ENCODE data around the gene NHERF2. TPM values are rescaled to one million over a fixed set of nuclear protein-coding genes. Genes with fewer than 3 reads are reported as not detected.
"Not testable (repeated sequence)": the region's sequence is repeated elsewhere in the genome, so short reads cannot be mapped to it uniquely, and the experiment has no call there.

The NHERF2 gene
- total and polyA plus RNA-seq, 2 of the 4 experiments (the other 2 are of a cell fraction): 18.6 to 77.8 TPM

DNA sequence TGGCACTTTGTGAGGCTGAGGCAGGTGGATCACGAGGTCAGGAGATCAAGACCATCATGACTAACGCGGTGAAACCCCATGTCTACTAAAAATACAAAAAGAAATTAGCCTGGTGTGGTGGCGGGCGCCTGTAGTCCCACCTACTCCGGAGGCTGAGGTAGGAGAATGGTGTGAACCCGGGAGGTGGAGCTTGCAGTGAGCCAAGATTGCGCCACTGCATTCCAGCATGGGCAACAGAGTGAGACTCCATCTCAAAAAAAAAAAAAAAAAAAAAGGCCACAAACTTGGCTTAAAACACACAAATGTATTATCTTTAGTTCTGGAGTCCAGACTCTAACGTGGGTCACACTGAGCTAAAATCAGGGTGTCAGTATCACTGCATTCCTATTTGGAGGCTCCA is 15.0 kb upstream of the NHERF2 start:
- peaks cover 21% of the 10 kb centered on the region for H3K4me1 ChIP-seq (ENCODE audit: control insufficient read depth, insufficient read depth, low read length)
- H3K4me3 ChIP-seq (ENCODE audit: insufficient read depth, low read depth, low read length); in situ Hi-C loops (cut with MboI; ENCODE audit: low sequenced_read_pairs); H3K23ac ChIP-seq (ENCODE audit: low read depth, low read length); DNase-seq; H2BK5ac ChIP-seq (ENCODE audit: low read depth, low read length, poor library complexity, severe bottlenecking); H3K9ac ChIP-seq (ENCODE audit: low read depth, low read length); POLR2A ChIA-PET (ENCODE audit: unreplicated experiment); H2AFZ ChIP-seq (replicated peaks; ENCODE audit: low read length, poor library complexity); H3K56ac ChIP-seq (ENCODE audit: extremely low read depth, insufficient read depth, low read length); intact Hi-C loops (cut with micrococcal nuclease); H2AK5ac ChIP-seq (ENCODE audit: low read depth, low read length); H2AK9ac ChIP-seq (replicated peaks; ENCODE audit: low read depth, low read length, poor library complexity); H3K4ac ChIP-seq (ENCODE audit: low read depth, low read length); H3K36me3 ChIP-seq (ENCODE audit: control insufficient read depth, insufficient read depth, low read length); H3K27ac ChIP-seq (ENCODE audit: insufficient read depth, low read length); H3K9me3 ChIP-seq (ENCODE audit: control insufficient read depth, insufficient read depth, low read length); H2BK20ac ChIP-seq (ENCODE audit: low read depth, low read length); H3K18ac ChIP-seq (ENCODE audit: low read depth, low read length); BruUV-seq (replicated peaks); dilution Hi-C loops (cut with HindIII; ENCODE audit: low sequenced_read_pairs, unreplicated experiment); H4K91ac ChIP-seq (ENCODE audit: insufficient read depth, low read depth, low read length); H3K27me3 ChIP-seq (ENCODE audit: control insufficient read depth, insufficient read depth, low read length); H3K4me2 ChIP-seq (ENCODE audit: low read depth, low read length); H2BK120ac ChIP-seq (ENCODE audit: low read depth, low read length); H3K14ac ChIP-seq (replicated peaks; ENCODE audit: low read depth, low read length); H2BK15ac ChIP-seq (ENCODE audit: low read depth, low read length); H4K8ac ChIP-seq (ENCODE audit: low read depth in 2 of 2, low read length in 2 of 2); H4K5ac ChIP-seq (ENCODE audit: low read depth, low read length); ATAC-seq (ENCODE audit: low read depth): not testable (repeated sequence)
- TF ChIP-seq CEBPB (IDR thresholded peaks at IDR 0.05; ENCODE audit: low read depth, low read length): 0 out of 2 replicates have a peak, but pooled peaks have one; percentile 5
- peaks cover 24% of the 10 kb centered on the region for H4K20me1 ChIP-seq (ENCODE audit: insufficient read depth, low read length)
- CTCF ChIA-PET: interaction anchor here (1.0 kb wide), 1 partner anchor 129 kb away, joined by 5 read pairs; no protein-coding TSS in a partner anchor
- H3K79me1 ChIP-seq (ENCODE audit: low read depth in 1 of 2, low read length in 2 of 2): peaks cover 9 to 37% of the 10 kb centered on the region in 2 experiments; a peak in 3 of 4 replicates
- 43% methylated on average over 1 of the region's 9 CpGs; no CpG with 5 or more reads in 1 of the 2 experiments for WGBS, 2 experiments (ENCODE audit: extremely low coverage in 2 of 2, insufficient read length in 1 of 2)
- peaks cover 15% of the 10 kb centered on the region for H3K9me1 ChIP-seq (ENCODE audit: insufficient read depth, low read length)
